Smooth muscle cell of the brain vasculature (primary cell): ENCODE measurements around the gene NEMP2.
"Not testable (repeated sequence)": the region's sequence is repeated elsewhere in the genome, so short reads cannot be mapped to it uniquely, and the experiment has no call there.

Experiments used
- DNase-seq: peaks from one replicate; pipeline ENCODE4 v3.0.0-alpha.2; 2012; ENCODE audit warnings: low read depth, low spot score

Gene NEMP2

GRCh38 chr2:190490502-190490901 is 44.0 kb downstream of the NEMP2 start:
- no peak for DNase-seq

DNA sequence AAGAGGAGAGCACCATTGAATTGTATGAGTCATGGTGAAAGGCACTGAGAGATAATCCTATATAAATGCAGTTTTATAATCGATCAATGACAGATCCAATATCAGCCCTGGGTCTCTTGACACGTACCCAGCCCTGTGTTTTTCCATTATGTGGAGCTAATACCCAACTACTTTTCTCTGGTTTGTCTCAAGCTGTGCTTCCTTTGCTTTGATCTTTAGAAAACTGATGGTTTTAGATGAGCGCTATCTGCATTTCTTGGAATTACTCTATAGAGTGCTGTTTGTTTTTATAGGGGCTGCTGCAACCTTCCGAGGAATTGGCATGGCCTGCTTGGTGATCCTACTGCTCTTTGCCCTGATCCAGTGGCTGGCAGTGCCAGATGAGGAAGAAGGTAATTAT is 45.0 kb downstream of the NEMP2 start:
- no peak for DNase-seq

DNA sequence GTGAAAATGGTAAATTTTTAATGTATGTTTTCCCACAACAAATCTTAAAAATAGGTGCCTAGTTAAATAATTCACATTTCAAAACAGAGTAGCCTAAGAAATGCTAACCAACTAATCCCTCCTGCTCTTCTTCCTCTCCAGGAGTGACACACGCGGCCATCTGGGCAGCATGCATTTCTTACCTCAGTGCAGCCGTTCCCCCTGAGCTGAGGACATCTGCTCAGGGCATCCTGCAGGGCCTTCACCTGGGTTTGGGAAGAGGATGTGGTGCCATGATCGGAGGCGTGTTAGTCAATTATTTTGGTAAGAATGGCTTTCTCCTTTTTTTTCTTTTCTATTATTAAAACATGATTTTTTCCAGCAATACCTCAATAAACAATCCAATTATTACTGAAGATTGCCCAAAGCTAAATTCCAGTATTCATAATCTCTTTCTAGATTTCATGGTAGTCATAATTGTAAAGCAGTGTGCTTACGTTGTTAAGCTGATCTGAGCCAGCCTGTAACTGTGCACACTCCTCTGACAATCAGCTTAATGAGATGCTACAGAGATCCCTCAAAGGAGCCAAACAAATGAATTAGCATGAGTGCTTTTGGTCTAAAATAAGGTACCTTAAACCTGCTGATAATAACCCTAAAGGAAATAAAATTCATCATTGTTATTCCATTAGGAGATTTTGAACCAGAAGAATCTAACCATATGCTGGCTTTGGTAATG is 45.8 kb downstream of the NEMP2 start:
- no peak for DNase-seq

- no peak for DNase-seq
Observed at GRCh38 chr2:190486037-190486623, 48.4 kb downstream of the NEMP2 start.

GRCh38 chr2:190482451-190482850 is 52.1 kb downstream of the NEMP2 start:
- DNase-seq: no peak

GRCh38 chr2:190481339-190481738 is 53.2 kb downstream of the NEMP2 start:
- no peak for DNase-seq

GRCh38 chr2:190478572-190479195 is 55.8 kb downstream of the NEMP2 start:
- no peak for DNase-seq

GRCh38 chr2:190477661-190478454 is 56.7 kb downstream of the NEMP2 start:
- DNase-seq: no peak

- DNase-seq: no peak
Observed at GRCh38 chr2:190470256-190470826, 64.2 kb downstream of the NEMP2 start.

DNA sequence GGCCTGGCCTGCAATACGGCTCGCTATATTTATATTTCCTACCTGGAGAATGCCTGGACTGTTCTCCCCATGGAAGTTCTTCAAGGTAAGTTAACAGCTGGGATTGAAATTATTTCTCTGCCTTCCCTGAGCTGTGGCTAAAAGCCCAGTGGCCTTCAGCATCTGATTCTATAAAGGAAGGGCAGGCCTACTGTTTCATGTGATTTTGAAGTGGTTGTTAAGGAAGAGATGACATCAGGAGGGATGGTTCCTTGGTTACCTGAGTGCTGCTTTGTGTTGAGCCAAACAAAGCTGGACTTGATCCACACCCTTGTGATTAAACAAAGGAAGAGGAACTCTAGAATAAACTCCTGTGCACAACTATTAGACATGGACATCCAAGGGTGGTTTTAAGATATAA is 64.8 kb downstream of the NEMP2 start:
- DNase-seq: no peak

DNA sequence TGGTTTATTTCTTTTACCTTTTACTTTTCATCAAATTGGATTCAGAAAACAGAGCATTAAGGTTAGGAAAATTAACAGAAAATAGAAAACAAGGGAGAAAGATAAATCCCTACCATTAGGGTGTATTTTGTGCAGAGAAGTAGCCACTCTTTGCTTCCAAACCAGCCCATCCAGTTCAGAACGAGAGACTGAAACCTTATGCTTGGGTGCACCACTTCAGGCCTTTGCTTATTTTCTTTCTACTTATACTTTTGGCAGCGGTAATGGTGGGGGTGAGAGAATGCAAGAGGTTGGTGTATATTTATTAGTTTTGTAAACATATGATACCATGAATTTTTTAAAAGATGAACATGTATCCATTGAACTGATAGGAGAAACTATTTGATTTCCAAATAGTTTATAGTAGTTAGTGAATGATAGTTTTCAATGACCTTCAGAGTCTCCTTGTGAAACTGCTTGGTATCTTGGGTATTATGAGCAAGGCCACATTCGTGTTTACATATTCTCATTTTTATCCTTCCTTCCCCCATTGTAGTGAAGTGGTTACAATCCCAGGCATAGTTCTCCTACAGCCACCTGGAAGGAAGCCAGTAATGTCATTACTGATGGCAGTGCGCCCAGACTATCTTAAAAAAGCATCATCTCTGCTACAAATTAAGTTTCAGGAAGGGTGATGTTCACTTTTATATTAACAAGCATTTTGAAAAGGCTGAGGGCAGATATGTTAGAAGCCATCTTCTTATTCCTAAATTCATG is 65.5 kb downstream of the NEMP2 start:
- peak; percentile 94 for DNase-seq

- not testable (repeated sequence) for DNase-seq
Observed at GRCh38 chr2:190468354-190468753, 66.2 kb downstream of the NEMP2 start.

DNA sequence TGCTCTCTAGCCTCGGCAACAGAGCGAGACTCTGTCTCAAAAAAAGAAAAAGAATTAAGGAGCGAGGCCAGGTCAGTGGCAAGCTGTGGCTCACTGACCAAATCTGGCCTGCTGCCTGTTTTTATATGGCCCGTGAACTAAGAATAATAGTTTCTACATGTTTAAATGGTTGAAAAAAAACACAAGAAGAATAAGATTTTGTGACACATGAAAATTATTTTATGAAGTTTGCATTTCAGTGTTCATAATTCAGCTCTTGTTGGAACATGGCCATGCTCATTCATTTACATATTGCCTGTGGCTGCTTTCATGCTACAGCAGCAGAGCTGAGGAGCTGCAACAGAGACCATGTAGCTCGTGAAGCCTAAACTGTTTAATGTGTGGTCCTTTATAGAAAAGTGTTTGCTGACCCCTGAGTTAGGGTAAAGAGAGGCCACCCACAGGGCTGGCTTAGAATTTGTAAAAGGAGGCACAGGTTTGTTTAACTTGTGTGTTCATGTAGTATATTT is 66.9 kb downstream of the NEMP2 start:
- DNase-seq: no peak

DNA sequence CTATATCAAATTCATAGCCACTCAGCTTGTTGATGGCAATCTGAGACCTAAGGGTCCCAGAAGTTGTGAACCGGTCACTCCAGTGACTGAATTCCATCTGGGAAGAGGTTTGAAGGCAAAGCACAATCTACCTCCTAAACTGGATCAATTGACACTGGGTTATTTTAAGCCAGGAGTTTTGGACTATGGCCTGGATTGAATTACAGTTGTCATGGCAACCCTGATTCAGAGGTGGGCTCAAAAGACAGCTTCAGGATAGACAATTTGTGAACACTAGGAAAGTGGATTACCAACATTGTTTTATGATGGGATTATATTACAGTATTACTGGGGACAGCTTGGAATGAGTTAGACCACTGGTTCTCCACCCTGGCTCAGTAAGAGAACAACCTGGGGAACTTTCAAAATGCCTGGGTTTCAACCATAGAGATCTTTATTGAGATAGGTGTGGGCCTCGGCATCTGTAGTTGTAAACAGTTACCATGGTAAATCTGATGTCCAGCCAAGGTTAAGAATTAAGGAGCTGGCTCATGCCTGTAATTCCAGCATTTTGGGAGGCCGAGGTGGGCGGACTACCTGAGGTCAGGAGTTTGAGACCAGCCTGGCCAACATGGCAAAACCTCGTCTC is 67.6 kb downstream of the NEMP2 start:
- no peak for DNase-seq

- DNase-seq: no peak
Observed at GRCh38 chr2:190465060-190465459, 69.5 kb downstream of the NEMP2 start.

- no peak for DNase-seq
Observed at GRCh38 chr2:190462611-190463010, 71.9 kb downstream of the NEMP2 start.

GRCh38 chr2:190462181-190462580 is 72.3 kb downstream of the NEMP2 start:
- no peak for DNase-seq

DNA sequence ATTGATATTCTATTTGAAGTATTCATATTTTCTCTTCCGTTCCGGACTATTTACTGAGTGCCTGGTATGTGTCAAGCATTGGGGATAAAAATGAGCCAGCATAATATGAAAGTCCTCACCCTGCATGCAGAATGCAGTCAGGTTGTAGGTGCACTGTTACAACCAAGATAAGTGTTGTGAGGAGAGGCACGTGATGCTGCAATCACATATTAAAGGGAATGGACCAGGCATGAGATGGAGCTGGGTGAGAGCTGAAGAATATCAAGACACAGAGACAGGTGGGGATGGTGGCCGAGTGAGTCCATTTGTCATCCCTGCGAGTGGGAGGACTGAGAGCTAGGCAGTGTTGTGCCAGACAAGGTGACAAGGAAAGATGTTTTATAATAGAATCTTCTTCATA is 74.0 kb downstream of the NEMP2 start:
- DNase-seq: no peak

- no peak for DNase-seq
Observed at GRCh38 chr2:190459881-190460280, 74.6 kb downstream of the NEMP2 start.

DNA sequence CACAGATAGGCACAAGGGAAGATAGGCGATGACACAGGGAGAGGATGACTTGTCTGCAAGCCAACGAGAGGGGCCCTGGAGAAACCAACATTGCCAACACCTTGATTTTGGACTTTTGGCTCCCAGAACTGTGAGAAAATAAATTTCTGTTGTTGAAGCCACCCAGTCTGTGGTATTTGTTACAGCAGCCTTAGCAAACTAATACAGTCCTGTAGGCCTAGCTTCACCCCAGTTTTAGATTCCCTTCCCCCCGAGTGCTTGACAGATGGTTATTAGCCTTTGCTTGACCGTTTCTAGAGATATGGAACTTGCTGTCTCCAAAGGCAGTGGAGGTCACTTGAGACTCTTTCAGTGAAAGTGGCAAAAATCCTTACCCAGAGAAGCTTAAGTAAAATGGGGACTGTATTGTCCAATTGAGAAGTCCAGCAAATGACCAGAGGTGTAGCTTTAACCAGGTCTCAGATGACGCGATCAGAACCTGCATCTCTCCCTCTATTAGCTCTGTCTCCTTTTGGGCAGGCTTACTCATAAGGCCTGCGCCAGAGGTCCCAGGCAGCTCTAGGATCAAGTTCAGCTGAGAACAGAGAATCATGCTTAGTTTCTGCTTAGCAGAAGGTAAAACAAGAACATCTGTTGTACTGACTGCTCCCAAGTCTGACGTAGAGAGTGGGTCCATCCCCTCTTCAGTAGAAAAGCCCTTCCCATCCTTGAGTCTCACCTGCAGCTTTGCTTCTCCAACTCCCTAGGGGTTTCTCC is 76.0 kb downstream of the NEMP2 start:
- DNase-seq: no peak
